H7 (cell line): Measurements from ENCODE around the gene ZNF165. TPM values are rescaled to one million over a fixed set of nuclear protein-coding genes. Genes with fewer than 3 reads are reported as not detected.
"Not testable (repeated sequence)": the region's sequence is repeated elsewhere in the genome, so short reads cannot be mapped to it uniquely, and the experiment has no call there.

Experiments
- DNase-seq: peaks from one replicate; pipeline ENCODE4 v3.0.0; 2012
- H3K27me3 ChIP-seq: 2 replicates; pipeline ENCODE4 v1.6.0; 2011; ENCODE audit warnings: mild to moderate bottlenecking, low read length; ENCODE audit not compliant: control insufficient read depth, insufficient read depth
- H3K36me3 ChIP-seq: replicated peaks from 2 replicates; pipeline ENCODE4 v1.5.1; 2011; ENCODE audit warnings: low read length; ENCODE audit not compliant: control insufficient read depth, insufficient read depth
- H3K4me3 ChIP-seq: 2 replicates; pipeline ENCODE4 v1.5.1; 2011; ENCODE audit warnings: low read depth, mild to moderate bottlenecking, control low read depth, low read length, moderate library complexity; ENCODE audit not compliant: insufficient read depth
- total RNA-seq: library from RNA; depleted of rRNA; stranded (reverse); fragments of >200 nt; shearing (Covaris generic); gene quantifications from 2 replicates; pipeline ENCODE4 v1.2.3, GENCODE V29; 2014

ZNF165 gene
- total RNA-seq, 1 experiment from 2014 or later, result 2.1 TPM

DNA sequence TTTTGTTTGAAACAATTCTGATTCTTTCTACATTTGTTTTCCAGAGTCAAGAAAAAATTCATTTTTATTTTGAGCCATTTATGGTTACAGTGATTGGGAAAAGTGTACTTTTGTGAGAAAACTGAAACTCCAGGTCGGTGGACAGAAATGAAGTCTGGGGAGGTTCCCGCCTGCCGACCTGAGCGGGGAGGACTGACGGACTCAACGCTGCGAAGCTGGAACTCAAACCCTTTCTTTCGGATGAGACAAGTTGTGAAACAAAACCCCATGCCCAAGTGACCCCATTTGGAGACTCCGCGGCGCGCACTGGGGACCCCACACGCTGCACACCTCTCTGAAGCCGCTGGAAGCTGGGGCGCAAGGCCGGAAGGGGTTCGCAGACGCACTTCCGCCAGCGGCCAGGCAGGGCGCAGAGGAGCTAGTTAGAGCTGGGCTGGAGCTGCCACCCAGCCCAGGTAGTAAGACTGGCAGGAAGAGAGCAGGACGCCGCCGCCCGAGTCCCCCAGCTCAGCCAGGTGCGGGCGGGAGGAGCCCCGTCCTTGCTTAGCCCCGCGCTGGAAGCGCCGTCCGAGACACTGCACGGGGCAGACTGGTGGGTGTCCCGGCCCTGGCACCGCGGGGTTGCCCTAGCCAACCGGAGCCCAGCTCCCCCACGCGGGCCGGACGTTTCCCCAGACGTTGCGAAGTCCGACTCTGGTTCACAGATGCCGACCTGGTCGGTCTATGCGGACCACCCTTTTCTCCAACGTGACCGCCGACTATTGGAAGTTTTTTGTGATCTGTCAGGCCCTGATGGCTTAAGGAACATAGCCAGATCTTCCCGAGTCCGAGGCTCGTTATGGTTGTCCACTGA, 24.2 kb downstream of the ZNF165 start:
- DNase-seq, result peak; percentile 91
- no peaks in the 10 kb centered on the region for H3K36me3 ChIP-seq
- peaks cover 7% of the 10 kb centered on the region; the same call in 1 of the 2 replicates for H3K27me3 ChIP-seq
- peak overlapping the region; percentile 76 for H3K4me3 ChIP-seq

DNA sequence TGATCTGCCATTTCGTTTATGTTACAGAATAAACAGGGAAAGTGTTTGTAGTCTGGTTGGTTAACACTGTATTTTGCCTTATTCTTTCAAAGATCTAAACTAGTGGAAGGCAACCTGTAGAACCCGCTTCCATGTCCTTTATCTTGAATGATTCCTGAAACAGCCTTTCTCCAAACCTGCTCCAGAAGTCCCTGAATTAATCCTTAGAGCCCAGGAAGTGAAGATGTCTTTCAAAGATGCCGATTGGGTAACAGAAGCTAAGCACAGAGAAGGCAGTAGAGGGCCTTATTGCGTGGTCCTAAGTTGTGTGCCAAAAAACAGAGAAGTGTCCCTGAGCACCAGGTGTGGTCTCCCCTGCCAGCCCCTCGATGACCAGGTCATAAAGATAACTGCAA, 24.9 kb downstream of the ZNF165 start:
- H3K36me3 ChIP-seq, result no peaks in the 10 kb centered on the region
- peak overlapping the region; percentile 76 for H3K4me3 ChIP-seq
- peak; percentile 48 for DNase-seq
- peaks cover 7% of the 10 kb centered on the region; the same call in 1 of the 2 replicates for H3K27me3 ChIP-seq

DNA sequence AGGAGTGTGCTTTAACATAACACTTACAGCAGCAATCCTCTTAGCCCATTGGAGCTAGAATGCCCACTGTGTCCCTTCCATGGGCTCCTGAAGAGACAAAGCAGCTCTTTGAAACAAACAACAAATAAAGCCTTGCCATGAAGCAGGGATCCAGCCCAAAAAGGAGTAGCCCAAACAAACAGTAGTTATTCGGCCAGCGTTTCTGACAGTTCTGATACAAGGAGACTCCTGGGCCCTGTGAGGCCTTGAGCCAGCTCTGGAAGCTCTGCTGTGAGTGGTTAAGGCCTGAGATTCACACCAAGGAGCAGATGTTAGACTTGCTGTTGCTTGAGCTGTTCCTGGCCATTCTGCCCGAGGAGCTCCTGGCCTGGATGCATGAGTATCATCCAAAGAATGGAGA, 27.1 kb downstream of the ZNF165 start:
- H3K4me3 ChIP-seq, result no peak overlapping the region
- peaks cover 6% of the 10 kb centered on the region for H3K27me3 ChIP-seq
- H3K36me3 ChIP-seq, result no peaks in the 10 kb centered on the region
- DNase-seq, result no peak

DNA sequence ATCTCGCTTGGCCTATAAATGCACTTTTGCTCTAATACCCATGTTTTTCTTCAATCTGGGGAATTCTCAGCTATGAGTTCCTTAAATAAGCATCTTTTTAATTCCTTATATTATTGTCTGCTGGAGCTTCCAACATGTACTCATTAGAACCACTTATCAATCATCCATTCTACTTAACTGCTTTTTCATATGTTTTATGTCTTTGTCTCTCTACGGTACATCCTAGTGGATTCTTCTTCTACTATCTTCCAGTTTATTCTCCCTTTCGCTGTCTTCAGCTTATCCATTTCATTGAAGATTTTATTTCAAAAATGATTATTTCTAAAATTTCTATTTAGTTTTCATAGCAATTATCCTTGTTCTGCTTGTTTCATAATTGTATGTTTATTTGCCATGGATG, 31.6 kb downstream of the ZNF165 start:
- no peak overlapping the region for H3K4me3 ChIP-seq
- no peak for DNase-seq
- H3K36me3 ChIP-seq, result no peaks in the 10 kb centered on the region; the same call in 1 of the 2 replicates
- peaks cover 6% of the 10 kb centered on the region for H3K27me3 ChIP-seq

DNA sequence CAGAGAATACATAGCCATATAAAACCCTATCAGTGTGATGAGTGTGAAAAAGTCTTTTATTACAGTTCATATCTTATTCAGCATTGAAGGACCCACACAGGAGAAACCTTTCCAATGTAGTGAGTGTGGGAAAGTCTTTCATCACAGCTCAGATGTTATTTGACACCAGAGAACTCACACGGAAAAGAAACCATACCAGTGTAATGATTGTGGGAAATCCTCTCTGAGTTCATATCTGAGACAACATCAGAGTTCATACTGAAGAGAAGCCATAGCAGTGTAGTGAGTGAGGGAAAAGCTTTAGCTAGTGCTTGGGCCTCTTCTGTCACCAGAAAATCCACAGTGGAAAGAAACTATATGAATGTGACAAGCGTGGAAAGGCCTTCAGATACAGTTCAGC, 35.4 kb downstream of the ZNF165 start:
- Histone ChIP-seq H3K4me3 (no peak overlapping the region), H3K27me3 (peaks cover 4% of the 10 kb centered on the region), H3K36me3 (no peaks in the 10 kb centered on the region; the same call in 1 of the 2 replicates)
- no peak for DNase-seq

DNA sequence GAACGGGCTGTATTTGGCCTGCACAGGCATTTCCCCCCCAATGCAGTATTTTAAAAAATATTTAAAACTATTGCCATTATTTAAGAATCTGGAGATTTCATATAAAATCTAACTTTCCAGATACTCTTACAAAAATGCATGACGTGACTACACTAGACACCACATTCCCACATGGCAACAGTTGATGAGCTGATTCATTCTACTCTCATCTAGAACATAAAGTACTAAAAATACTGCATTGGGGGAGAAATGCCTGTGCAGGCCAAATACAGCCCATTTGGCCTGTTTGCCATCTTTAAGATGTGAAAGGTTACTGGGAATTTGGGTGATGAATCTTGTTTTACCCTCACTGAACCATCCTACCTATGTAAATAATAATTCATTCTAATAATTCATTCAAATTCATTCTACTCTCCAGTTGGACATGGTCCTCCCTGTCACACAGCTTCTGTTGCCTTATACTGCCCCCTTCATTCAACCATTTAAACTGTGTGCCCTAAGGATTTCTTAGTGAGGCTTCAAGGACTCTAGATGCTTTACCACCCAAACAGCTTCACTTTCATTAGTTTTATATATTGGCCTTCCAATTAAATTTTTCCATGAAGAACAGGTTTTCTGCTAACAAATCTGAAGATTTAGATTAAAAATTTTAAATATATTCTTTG, 37.1 kb downstream of the ZNF165 start:
- Histone ChIP-seq H3K4me3 (no peak overlapping the region), H3K36me3 (no peaks in the 10 kb centered on the region; the same call in 1 of the 2 replicates), H3K27me3 (peaks cover 2% of the 10 kb centered on the region)
- DNase-seq, result no peak

DNA sequence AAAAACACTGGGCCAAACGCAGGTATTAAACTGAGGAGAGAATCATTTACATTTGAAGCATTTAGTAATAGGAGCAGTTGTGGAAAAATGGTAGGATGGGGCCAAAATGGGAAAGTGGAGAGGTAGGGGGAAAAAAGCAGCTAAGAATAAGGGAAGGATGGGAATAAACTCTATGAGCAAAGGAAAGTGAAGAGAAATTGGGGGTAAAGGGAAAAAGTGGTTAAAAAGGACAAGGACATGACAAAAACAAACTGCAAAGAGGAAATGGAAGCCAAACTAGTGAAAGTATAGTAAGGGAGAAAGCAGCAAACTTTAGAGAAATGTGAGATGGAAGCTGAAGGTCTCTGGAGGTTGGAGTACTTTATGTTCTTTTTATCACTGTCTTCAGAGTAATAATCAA, 37.8 kb downstream of the ZNF165 start:
- H3K27me3 ChIP-seq, result no peaks in the 10 kb centered on the region
- H3K4me3 ChIP-seq, result no peak overlapping the region
- no peaks in the 10 kb centered on the region; the same call in 1 of the 2 replicates for H3K36me3 ChIP-seq
- no peak for DNase-seq

DNA sequence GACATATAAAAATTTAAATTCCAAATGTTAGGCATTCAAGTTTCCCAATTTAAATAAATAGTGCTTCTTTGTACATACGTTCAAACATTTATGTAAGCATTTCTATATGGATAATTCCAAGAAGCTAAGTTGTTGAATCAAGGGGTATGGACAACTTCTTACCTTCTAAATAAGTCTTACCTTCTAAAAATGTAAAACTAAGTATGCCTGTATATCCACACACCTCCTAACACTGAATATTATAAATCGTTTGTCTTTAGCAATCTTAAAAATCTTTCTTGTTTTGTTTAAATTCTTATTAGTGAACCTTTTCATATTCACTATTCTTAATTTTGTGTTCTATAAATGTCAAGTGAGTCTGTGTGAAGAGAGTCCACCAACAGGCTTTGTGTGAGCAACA, 41.5 kb downstream of the ZNF165 start:
- Histone ChIP-seq H3K27me3 (no peaks in the 10 kb centered on the region), H3K36me3 (peaks cover 3% of the 10 kb centered on the region; the same call in 1 of the 2 replicates), H3K4me3 (no peak overlapping the region)
- DNase-seq, result no peak

DNA sequence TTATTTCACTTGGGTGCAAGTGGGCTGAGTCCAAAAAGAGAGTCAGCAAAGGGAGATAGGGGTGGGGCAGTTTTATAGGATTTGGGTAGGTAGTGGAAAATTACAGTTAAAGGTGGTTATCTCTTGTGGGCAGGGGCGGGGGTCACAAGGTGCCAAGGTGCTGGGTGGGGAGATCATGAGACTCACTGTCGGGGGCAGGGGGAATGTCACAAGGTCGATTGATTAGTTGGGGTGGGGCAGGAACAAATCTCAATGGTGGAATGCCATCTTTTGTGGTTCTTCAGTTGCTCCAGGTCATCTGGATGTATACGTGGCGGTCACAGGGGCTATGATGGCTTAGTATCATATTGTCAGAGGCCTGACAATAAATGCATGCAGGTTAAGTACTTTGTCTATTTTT, 41.9 kb downstream of the ZNF165 start:
- H3K27me3 ChIP-seq, H3K4me3 ChIP-seq, DNase-seq, H3K36me3 ChIP-seq: not testable (repeated sequence)

DNA sequence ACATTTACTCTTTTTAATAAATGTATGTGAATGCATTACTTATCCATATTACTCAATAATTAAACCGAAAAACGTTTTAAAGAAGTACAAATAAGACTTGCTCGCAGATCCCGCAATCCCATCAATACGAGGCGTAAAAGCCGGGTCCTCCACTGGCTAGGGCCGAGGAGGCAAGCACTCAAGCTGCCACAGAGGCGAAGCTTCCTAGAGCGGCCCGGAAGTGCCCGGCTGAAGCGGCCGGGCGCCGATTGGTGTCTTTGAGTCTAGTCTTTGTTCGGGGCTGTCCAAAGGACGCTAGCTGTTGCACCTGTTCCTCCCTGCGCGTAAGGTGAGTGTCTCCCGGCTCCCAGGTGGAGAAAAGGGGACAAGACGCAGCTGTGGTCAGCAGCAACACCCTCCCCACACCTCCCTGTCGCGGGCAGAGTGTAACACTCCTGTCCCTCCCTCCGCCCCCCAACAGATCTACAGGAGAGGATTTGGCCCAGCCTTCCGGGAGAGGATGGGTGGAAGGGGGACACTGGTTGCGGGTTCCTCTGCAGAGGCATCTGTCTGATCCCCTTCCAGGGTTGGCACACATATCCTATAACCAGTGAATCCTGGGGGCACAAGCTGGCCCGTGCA, 44.1 kb downstream of the ZNF165 start, which contains the start of gene ZSCAN16:
Gene ZSCAN16 (plus strand): TSS at position 260 of the 621 bp plus-strand sequence. CDS start 835 bp downstream, outside the sequence.
- H3K4me3 ChIP-seq, result peak within 1 kb of the TSS; percentile 81
- H3K27me3 ChIP-seq, result no peaks in the 10 kb centered on the region
- peak; percentile 79 for DNase-seq
- peaks cover 11% of the 10 kb centered on the region for H3K36me3 ChIP-seq

DNA sequence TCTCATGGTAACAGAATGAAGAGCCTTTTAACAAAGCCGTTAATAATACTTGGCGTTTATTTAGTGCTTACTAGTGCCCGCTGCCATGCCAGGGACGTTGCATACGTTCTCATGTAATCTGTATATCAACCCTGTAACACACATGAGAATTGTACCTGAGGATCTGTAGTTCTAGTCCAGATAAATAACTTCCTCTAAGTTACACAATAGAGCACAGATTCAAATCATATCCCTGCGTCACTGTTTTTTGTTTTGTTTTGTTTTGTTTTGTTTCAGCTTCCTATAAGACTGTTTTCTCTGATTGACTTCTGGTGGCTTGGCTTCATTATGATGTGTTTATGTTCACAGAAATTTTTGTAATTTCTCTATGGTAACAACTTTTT, 44.6 kb downstream of the ZNF165 start:
- H3K4me3 ChIP-seq, result peak overlapping the region; percentile 81

DNA sequence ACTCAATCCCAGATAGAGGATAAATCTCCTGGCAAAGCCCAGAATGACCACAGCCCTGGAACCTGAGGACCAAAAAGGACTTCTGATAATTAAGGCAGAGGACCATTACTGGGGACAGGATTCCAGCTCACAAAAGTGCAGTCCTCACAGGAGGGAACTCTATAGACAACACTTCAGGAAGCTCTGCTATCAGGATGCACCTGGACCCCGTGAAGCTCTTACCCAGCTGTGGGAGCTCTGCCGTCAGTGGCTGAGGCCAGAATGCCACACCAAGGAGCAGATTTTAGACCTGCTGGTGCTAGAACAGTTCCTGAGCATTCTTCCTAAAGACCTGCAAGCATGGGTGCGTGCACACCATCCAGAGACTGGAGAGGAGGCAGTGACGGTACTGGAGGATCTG, 45.0 kb downstream of the ZNF165 start:
- H3K36me3 ChIP-seq, result peaks cover 11% of the 10 kb centered on the region
- no peak overlapping the region for H3K4me3 ChIP-seq
- no peaks in the 10 kb centered on the region for H3K27me3 ChIP-seq
- no peak for DNase-seq

More for the DNA sequence above, 44.6 kb downstream of the ZNF165 start:
- DNase-seq, result no peak
- Histone ChIP-seq H3K36me3 (peaks cover 11% of the 10 kb centered on the region), H3K27me3 (no peaks in the 10 kb centered on the region)

DNA sequence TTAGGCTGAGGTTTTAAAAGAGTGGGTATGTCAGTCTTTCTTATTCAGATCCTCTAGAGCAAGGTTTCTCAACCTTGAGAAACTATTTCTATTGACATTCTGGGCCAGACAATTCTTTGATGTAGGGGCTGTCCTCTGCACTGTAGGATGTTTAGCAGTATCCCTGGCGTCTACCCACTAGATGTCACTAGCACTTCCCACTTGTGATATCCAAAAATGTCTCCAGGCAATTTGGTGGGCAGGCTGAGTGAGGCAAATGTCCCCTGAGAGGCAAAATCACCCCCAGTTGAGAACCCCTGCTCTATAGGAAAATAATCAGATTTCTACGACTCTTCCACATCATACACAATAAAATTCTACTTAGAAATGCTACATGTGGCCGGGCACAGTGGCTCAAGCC, 53.6 kb downstream of the ZNF165 start:
- Histone ChIP-seq H3K27me3 (no peaks in the 10 kb centered on the region), H3K4me3 (no peak overlapping the region), H3K36me3 (no peaks in the 10 kb centered on the region)
- DNase-seq, result no peak

DNA sequence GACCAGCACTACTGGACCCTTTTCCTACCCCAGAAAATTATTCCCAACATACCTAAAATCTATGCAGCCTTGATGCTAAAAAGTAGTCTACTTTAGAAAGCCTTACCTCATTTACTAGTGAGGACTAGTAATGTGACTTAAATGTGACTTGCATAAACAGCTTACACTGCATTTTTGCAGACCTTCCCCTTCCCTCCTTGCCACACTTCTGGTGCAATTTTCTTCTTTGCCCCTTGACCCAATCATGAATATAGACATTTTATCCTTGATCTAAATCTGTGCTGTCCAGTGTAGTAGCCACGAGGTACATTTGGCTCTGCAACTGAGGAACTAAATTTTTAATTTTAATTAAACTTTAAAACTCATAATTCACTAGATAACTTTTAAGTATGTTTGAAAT, 54.3 kb downstream of the ZNF165 start:
- Histone ChIP-seq H3K27me3 (no peaks in the 10 kb centered on the region), H3K4me3 (no peak overlapping the region)

More for the DNA sequence above, 54.3 kb downstream of the ZNF165 start:
- H3K36me3 ChIP-seq, result no peaks in the 10 kb centered on the region
- no peak for DNase-seq
